HL-60/S4 (cell line): ENCODE results near the gene DKK1.

Source experiments
- in situ Hi-C: fragments of 300-500 bp; cut with MboI; formaldehyde crosslinking; loops from 2 replicates; pipeline ENCODE4 v1.14.3; 2022; ENCODE audit warnings: low sequenced_read_pairs

Gene DKK1

GRCh38 chr10:52313933-52314821 lies at the start of gene DKK1:
Gene DKK1, plus strand, starts transcription at chr10:52314281. Its CDS starts 154 bp downstream, at chr10:52314435.
- in situ Hi-C loops: no loop called here

GRCh38 chr10:52265131-52265926 lies 48.8 kb upstream of the DKK1 start:
- in situ Hi-C loops: no loop called here

- in situ Hi-C loops: no loop called here
These were observed 47.2 kb upstream of the DKK1 start for GRCh38 chr10:52266858-52267257.

GRCh38 chr10:52268790-52269189 lies 45.3 kb upstream of the DKK1 start:
- in situ Hi-C loops: no loop called here

- in situ Hi-C loops: no loop called here
These were observed 44.8 kb upstream of the DKK1 start for GRCh38 chr10:52269233-52269632.

GRCh38 chr10:52276163-52276562 lies 37.9 kb upstream of the DKK1 start:
- in situ Hi-C loops: no loop called here

GRCh38 chr10:52276986-52277385 lies 37.1 kb upstream of the DKK1 start:
- in situ Hi-C loops: no loop called here

- in situ Hi-C loops: no loop called here
These were observed 34.5 kb upstream of the DKK1 start for GRCh38 chr10:52279546-52279945.

- in situ Hi-C loops: no loop called here
These were observed 34.0 kb upstream of the DKK1 start for GRCh38 chr10:52280051-52280450.

GRCh38 chr10:52283174-52283573 lies 30.9 kb upstream of the DKK1 start:
- in situ Hi-C loops: no loop called here

- in situ Hi-C loops: no loop called here
These were observed 29.6 kb upstream of the DKK1 start for GRCh38 chr10:52284416-52285013.

GRCh38 chr10:52287866-52288265 lies 26.2 kb upstream of the DKK1 start:
- in situ Hi-C loops: no loop called here

- in situ Hi-C loops: no loop called here
These were observed 16.3 kb upstream of the DKK1 start for GRCh38 chr10:52297747-52298146.

GRCh38 chr10:52300599-52301277 lies 13.3 kb upstream of the DKK1 start:
- in situ Hi-C loops: no loop called here

GRCh38 chr10:52308251-52309031 lies 5.6 kb upstream of the DKK1 start:
- in situ Hi-C loops: no loop called here

- in situ Hi-C loops: no loop called here
These were observed 1.2 kb upstream of the DKK1 start for GRCh38 chr10:52312942-52313255.

GRCh38 chr10:52313256-52313932 lies 687 bp upstream of the DKK1 start:
- in situ Hi-C loops: no loop called here

- in situ Hi-C loops: no loop called here
These were observed 906 bp downstream of the DKK1 start for GRCh38 chr10:52314822-52315552.

GRCh38 chr10:52316001-52316400 lies 1.9 kb downstream of the DKK1 start:
- in situ Hi-C loops: no loop called here
